ENCODE results near the gene PLAU. TPM values are rescaled to one million over a fixed set of nuclear protein-coding genes. Genes with fewer than 3 reads are reported as not detected.

PLAU gene
- total RNA-seq (2014; rRNA removed; shearing (Covaris generic); ENCODE audit: low replicate concordance), result 169 and 219 TPM in 2 replicates

- Histone ChIP-seq H3K9me3 (no peaks in the 10 kb centered on the region), H3K4me3 (peak within 1 kb of the TSS; percentile 66), H3K27me3 (no peaks in the 10 kb centered on the region), H3K36me3 (peaks cover 46% of the 10 kb centered on the region)
- peak; percentile 68 for DNase-seq
These were observed at the start of gene PLAU for GRCh38 chr10:73910764-73911552. TSS of gene PLAU (plus strand) at chr10:73911132. CDS start at chr10:73911556, 424 bp downstream.

GRCh38 chr10:73862011-73862410 is 48.9 kb upstream of the PLAU start:
- no peak for DNase-seq
- no peaks in the 10 kb centered on the region for H3K9me3 ChIP-seq
- H3K4me3 ChIP-seq, result no peak overlapping the region
- no peaks in the 10 kb centered on the region for H3K27me3 ChIP-seq
- peaks cover 34% of the 10 kb centered on the region for H3K36me3 ChIP-seq

GRCh38 chr10:73863039-73863817 is 47.7 kb upstream of the PLAU start:
- DNase-seq, result no peak
- H3K36me3 ChIP-seq, result peaks cover 29% of the 10 kb centered on the region
- no peaks in the 10 kb centered on the region for H3K27me3 ChIP-seq
- H3K4me3 ChIP-seq, result no peak overlapping the region
- H3K9me3 ChIP-seq, result no peaks in the 10 kb centered on the region

GRCh38 chr10:73864229-73864628 is 46.7 kb upstream of the PLAU start:
- DNase-seq, result no peak
- Histone ChIP-seq H3K4me3 (no peak overlapping the region), H3K9me3 (no peaks in the 10 kb centered on the region), H3K36me3 (peaks cover 28% of the 10 kb centered on the region), H3K27me3 (no peaks in the 10 kb centered on the region)

- Histone ChIP-seq H3K4me3 (no peak overlapping the region), H3K27me3 (no peaks in the 10 kb centered on the region), H3K36me3 (peaks cover 29% of the 10 kb centered on the region), H3K9me3 (no peaks in the 10 kb centered on the region)
- DNase-seq, result no peak
These were observed 45.8 kb upstream of the PLAU start for GRCh38 chr10:73865107-73865458.

GRCh38 chr10:73865459-73866442 is 45.2 kb upstream of the PLAU start:
- Histone ChIP-seq H3K27me3 (no peaks in the 10 kb centered on the region), H3K4me3 (no peak overlapping the region), H3K9me3 (no peaks in the 10 kb centered on the region), H3K36me3 (peaks cover 25% of the 10 kb centered on the region)
- DNase-seq, result no peak

GRCh38 chr10:73866621-73867020 is 44.3 kb upstream of the PLAU start:
- no peaks in the 10 kb centered on the region for H3K27me3 ChIP-seq
- no peaks in the 10 kb centered on the region for H3K9me3 ChIP-seq
- no peak overlapping the region for H3K4me3 ChIP-seq
- no peak for DNase-seq
- peaks cover 23% of the 10 kb centered on the region for H3K36me3 ChIP-seq

- H3K36me3 ChIP-seq, result peaks cover 26% of the 10 kb centered on the region
- DNase-seq, result no peak
- H3K4me3 ChIP-seq, result no peak overlapping the region
- H3K27me3 ChIP-seq, result no peaks in the 10 kb centered on the region
- no peaks in the 10 kb centered on the region for H3K9me3 ChIP-seq
These were observed 43.7 kb upstream of the PLAU start for GRCh38 chr10:73867126-73867807.

GRCh38 chr10:73867871-73868631 is 42.9 kb upstream of the PLAU start:
- no peaks in the 10 kb centered on the region for H3K27me3 ChIP-seq
- H3K36me3 ChIP-seq, result peaks cover 31% of the 10 kb centered on the region
- H3K4me3 ChIP-seq, result no peak overlapping the region
- no peaks in the 10 kb centered on the region for H3K9me3 ChIP-seq
- no peak for DNase-seq

- Histone ChIP-seq H3K9me3 (no peaks in the 10 kb centered on the region), H3K36me3 (peaks cover 33% of the 10 kb centered on the region), H3K4me3 (no peak overlapping the region), H3K27me3 (no peaks in the 10 kb centered on the region)
- no peak for DNase-seq
These were observed 42.2 kb upstream of the PLAU start for GRCh38 chr10:73868655-73869195.

- no peak overlapping the region for H3K4me3 ChIP-seq
- no peaks in the 10 kb centered on the region for H3K27me3 ChIP-seq
- no peaks in the 10 kb centered on the region for H3K9me3 ChIP-seq
- peaks cover 27% of the 10 kb centered on the region for H3K36me3 ChIP-seq
- DNase-seq, result no peak
These were observed 39.4 kb upstream of the PLAU start for GRCh38 chr10:73871295-73872189.

- H3K36me3 ChIP-seq, result peaks cover 27% of the 10 kb centered on the region
- no peaks in the 10 kb centered on the region for H3K27me3 ChIP-seq
- no peaks in the 10 kb centered on the region for H3K9me3 ChIP-seq
- H3K4me3 ChIP-seq, result no peak overlapping the region
- DNase-seq, result no peak
These were observed 38.7 kb upstream of the PLAU start for GRCh38 chr10:73872190-73872710.

GRCh38 chr10:73873142-73873837 is 37.6 kb upstream of the PLAU start:
- Histone ChIP-seq H3K9me3 (no peaks in the 10 kb centered on the region), H3K4me3 (peak overlapping the region; percentile 38), H3K27me3 (no peaks in the 10 kb centered on the region), H3K36me3 (peaks cover 25% of the 10 kb centered on the region)
- DNase-seq, result no peak

- H3K9me3 ChIP-seq, result no peaks in the 10 kb centered on the region
- peaks cover 24% of the 10 kb centered on the region for H3K36me3 ChIP-seq
- H3K27me3 ChIP-seq, result no peaks in the 10 kb centered on the region
- peak overlapping the region; percentile 67 for H3K4me3 ChIP-seq
- peak; percentile 7 for DNase-seq
These were observed 37.1 kb upstream of the PLAU start for GRCh38 chr10:73873838-73874215.
